ENCODE measurements around the gene CASKIN2. TPM values are rescaled to one million over a fixed set of nuclear protein-coding genes. Genes with fewer than 3 reads are reported as not detected.
"Not testable (repeated sequence)": the region's sequence is repeated elsewhere in the genome, so short reads cannot be mapped to it uniquely, and the experiment has no call there.

Gene CASKIN2
- polyA plus RNA-seq, 3 donors = 6.6 to 42.1 (median 39.6) TPM

DNA sequence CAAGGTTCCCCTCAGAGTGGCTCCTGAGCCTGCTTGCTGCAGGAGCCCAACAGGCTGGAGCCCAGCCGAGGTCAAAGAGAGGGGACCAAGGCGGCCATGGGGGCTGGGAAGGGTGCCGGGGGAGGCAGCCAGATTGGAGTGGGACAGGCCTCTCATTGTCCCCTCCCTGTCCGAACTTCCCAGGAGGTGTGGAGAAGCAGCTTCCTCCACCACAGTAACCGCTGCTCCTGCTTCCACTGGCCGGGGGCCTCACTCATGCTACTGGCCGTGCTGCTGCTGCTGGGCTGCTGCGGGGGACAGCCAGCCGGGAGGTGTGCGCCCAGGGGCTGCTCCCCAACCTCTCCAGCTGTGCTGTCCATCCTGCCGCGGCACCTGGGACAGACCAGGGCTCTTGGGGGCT is 29.6 kb downstream of the CASKIN2 start:
- WGBS, 3 donors = 83 to 88% (median 84%) methylated on average over 10 to 12 of the region's 12 CpGs
- H3K27ac ChIP-seq (ENCODE audit: low read depth, low read length) = no peak overlapping the region

DNA sequence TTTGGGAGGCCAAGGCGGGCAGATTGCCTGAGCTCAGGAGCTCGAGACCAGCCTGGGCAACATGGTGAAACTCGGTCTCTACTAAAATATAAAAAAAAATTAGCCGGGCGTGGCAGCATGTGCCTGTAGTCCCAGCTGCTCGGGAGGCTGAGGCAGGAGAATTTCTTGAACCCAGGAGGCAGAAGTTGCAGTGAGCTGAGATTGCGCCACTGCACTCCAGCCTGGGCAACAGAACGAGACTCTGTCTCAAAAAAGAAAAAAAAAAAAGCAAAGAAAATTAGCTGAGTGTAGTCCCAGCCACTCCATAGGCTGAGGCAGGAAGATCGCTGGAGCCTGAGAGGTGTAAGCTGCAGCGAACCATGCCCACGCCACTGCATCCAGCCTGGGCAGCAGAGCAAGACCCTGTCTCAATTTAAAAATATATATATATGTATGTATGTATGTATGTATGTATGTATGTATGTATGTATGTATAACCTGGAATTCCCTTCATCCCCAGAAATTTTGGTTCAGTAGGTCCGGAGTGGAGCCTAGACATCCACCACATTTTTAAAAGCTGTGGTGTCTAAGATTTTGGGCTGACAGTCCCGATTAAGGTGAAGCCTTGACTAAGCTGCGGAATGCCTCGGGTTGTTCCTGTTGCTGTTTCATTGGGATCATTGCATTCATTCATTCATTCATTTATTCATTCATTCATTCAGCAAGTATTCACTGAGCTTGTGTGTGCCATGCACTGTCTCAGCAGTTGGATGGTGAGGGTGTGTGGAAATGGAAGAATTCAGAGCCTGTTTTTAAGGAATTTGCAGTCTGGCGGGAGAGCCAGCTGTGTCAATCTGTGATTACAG is 33.0 kb downstream of the CASKIN2 start:
- H3K27ac ChIP-seq (ENCODE audit: low read depth, low read length) = no peak overlapping the region
- whole genome bisulfite sequencing, 3 donors = 82 to 88% (median 86%) methylated on average over 16 of the region's 16 CpGs

- H3K27ac ChIP-seq (ENCODE audit: low read depth, low read length) = no peak overlapping the region
- WGBS, 3 donors = 82 to 90% (median 83%) methylated on average over 13 of the region's 13 CpGs
These were observed 33.9 kb downstream of the CASKIN2 start for GRCh38 chr17:75481194-75482068.

- WGBS, 3 donors = 95 to 98% (median 96%) methylated on average over 6 of the region's 6 CpGs
- no peak overlapping the region for H3K27ac ChIP-seq (ENCODE audit: low read depth, low read length)
These were observed 35.1 kb downstream of the CASKIN2 start for GRCh38 chr17:75480281-75480680.

DNA sequence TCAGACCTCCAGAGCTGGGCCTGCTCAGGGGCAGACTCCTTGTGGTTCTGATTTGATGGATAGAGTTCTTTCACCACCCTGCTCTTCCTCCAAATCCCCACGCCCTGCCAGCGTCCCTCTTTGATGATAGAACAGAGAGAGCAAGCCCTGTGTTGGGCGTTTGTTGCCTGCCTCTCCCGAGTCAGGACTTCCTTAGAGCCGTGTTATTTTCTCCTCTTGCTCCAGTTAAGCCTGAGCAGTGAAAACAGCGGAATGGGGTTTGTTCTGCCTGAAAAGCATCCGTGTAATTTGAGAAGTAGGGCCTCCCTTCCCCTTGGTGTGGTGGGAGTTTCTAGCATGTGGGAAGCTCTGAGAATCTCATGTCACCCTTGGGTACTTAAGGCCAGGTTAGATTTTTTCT is 36.8 kb downstream of the CASKIN2 start:
- H3K27ac ChIP-seq (ENCODE audit: low read depth, low read length) = no peak overlapping the region

DNA sequence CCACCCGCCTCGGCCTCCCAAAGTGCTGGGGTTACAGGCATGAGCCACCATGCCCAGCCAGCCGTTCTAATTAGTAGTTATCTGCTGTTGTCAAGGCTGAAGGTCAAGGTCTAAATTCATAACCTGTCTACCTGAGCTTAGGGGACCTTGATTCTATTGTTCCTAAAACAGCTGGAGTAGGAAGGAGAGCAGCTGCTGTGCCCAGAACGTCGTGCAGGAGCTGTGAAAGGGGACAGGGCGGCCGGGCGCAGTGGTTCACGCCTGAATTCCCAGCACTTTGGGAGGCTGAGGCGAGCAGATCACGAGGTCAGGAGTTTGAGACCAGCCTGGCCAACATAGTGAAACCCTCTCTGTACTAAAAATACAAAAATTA is 37.9 kb downstream of the CASKIN2 start:
- 76 to 86% (median 82%) methylated on average over 11 of the region's 11 CpGs for WGBS, 3 donors
- not testable (repeated sequence) for H3K27ac ChIP-seq (ENCODE audit: low read depth, low read length)

More for the DNA sequence above, 36.8 kb downstream of the CASKIN2 start:
- 66 to 85% (median 71%) methylated on average over 7 of the region's 7 CpGs for WGBS, 3 donors

DNA sequence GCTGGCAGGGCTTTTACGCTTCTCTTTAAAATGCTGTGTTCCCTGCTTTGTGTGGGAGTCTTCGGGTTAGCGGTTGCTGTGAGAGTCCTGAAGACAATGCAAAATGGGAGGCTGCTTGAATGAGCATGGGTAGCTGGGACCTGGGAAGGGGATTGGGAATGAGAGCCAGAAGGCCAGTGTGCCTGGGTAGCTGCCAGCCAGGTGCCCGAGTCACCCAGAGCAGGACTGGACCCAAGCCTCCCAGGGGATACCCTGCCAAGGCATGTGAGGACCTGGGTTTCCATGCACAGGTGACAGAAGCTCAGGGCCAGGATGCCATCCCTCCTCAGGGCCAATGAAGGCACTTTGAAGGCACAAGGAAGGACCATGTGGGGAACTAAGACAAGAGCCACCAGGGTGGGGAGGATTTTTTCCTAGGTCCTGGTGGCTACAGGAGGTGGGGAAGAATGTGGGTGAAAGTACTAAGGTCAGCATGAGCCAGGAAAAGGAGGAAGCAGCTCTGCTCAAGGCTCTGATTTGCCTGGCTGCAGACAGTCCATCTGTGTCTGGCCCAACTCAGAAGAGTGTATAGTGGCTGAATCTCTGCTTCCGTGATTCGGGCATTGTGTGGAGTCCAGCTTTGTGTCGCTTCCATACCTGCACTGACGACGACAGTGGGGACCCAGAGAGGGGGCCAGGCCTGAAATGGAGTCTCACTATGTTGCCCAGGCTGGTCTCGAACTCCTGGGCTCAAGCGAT is 38.4 kb downstream of the CASKIN2 start:
- WGBS, 3 donors = 53 to 71% (median 68%) methylated on average over 11 of the region's 11 CpGs
- H3K27ac ChIP-seq (ENCODE audit: low read depth, low read length) = no peak overlapping the region

- WGBS, 3 donors = 26 to 67% (median 44%) methylated on average over 8 of the region's 8 CpGs
These were observed 39.1 kb downstream of the CASKIN2 start for GRCh38 chr17:75476271-75476671.

DNA sequence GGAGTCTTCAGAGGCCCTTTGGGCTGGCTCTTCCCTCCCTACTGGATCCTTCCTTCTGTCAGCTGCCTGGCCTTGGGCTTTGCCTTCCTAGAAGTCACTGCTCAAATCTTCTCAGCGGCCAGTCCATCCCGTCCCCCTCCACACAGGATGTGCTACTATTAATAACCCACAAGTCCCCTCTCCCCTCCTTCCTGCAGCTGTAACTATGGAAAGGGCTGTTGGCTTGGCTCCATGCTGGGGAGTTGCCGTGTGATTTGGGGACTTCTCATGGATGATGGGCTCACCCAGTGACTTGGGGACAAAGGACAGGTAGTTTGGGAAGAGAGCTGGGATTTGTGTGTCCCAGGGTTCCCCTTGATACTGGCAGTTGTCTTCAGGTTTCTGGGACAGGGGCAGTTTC is 39.5 kb downstream of the CASKIN2 start:
- no peak overlapping the region for H3K27ac ChIP-seq (ENCODE audit: low read depth, low read length)
- 35 to 71% (median 36%) methylated on average over 3 of the region's 3 CpGs for WGBS, 3 donors

More at GRCh38 chr17:75476271-75476671, 39.1 kb downstream of the CASKIN2 start:
- no peak overlapping the region for H3K27ac ChIP-seq (ENCODE audit: low read depth, low read length)

DNA sequence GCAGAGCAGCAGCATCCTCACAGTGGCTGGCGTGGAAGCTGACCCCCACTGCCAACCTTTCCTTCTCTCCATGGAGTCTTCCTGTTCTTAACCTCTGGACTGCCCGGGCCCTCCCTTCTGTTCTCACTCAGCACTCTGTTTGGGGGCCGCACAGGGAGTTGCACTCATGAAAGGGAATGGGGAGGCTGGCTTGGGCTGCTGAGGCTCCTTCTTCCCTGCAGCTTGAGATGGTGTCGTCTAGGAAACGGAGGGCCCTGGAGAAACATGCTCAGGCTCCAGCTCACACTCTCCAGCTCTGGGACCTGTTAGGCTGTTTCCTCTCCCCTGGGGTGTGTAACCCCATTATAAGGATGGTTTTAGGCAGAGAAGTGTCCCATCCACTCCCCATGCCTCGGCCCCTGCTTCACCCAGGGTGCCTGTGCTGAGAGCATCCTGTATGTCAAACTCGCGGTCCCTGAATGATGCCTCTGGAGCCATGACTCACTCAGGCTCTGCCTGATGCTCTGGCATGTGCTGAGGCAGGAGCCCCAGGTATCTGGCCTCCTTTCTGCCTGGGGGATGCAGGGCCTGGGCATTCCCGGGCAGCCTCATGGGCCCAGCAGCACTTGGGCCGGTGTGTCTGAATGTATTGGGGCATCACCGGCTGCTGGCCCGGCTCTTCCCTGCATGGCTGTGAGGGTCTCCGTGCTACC is 40.0 kb downstream of the CASKIN2 start:
- no peak overlapping the region for H3K27ac ChIP-seq (ENCODE audit: low read depth, low read length)
- WGBS, 3 donors = 55 to 74% (median 62%) methylated on average over 13 of the region's 13 CpGs

DNA sequence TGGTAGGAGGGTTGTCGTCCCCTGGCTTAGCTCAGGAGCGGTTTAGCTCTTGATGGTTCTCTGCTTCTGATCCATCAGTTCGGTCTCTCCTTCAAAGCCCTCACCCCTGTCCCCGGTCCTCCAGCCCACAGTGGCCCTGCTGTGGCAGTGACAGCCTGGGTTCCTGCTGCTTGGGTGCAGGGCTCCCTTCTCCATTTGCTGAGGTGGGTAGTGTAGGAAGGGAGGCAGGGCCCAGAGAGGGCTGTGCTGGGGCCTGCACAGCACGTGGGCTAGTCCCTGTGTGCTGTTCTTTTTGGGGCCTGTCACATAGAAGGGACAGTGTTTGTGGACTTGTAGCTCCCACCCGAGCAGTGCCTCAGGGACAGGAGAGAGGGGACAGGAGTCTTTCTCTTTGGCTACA is 40.6 kb downstream of the CASKIN2 start:
- 82 to 89% (median 87%) methylated on average over 6 of the region's 6 CpGs for WGBS, 3 donors
- H3K27ac ChIP-seq (ENCODE audit: low read depth, low read length) = no peak overlapping the region

- 85 to 89% (median 86%) methylated on average over 2 of the region's 2 CpGs for WGBS, 3 donors
- H3K27ac ChIP-seq (ENCODE audit: low read depth, low read length) = no peak overlapping the region
These were observed 42.1 kb downstream of the CASKIN2 start for GRCh38 chr17:75473246-75473645.

DNA sequence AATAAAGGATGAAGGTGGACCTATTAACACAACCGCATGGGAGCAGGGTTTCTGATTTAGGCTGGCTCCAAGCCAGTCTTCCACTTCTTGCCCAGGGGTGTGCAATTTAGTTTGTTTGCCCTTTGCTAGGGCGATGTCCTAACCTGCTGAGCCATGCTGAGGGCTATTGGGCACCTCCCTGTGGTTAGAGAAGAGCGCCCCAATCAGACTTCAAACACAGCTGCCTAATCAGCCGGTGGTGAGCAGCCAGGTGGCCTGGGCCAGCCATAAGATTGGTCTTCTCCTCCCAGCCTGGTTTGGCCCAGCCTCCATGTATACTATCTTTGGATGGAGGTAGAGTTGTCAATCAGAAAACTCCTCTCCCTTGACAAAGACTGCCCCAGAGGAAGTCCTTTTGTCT is 43.2 kb downstream of the CASKIN2 start:
- WGBS, 3 donors = 67 to 79% (median 69%) methylated on average over 4 of the region's 4 CpGs
- no peak overlapping the region for H3K27ac ChIP-seq (ENCODE audit: low read depth, low read length)

DNA sequence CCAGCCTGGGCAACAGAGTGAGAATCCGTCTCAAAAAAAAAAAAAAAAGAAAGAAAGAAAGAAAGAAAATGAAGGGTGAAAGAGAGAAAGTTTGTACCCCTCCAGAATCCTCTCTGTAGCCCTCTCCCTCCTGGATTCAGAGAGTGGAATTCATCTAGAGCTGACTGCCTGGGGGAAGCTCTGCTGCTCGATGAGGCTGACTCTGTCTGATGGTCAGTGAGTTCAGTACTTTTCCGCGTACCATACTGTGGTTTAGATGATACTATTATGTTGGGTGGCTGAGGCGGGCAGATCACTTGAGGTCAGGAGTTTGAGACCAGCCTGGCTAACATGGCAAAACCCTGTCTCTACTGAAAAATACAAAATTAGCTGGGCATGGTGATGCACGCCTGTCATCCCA is 44.1 kb downstream of the CASKIN2 start:
- 90 to 96% (median 93%) methylated on average over 6 of the region's 6 CpGs for WGBS, 3 donors
- H3K27ac ChIP-seq (ENCODE audit: low read depth, low read length) = no peak overlapping the region

- H3K27ac ChIP-seq (ENCODE audit: low read depth, low read length) = no peak overlapping the region
- WGBS, 3 donors = 85 to 91% (median 88%) methylated on average over 13 of the region's 13 CpGs
These were observed 46.5 kb downstream of the CASKIN2 start for GRCh38 chr17:75468779-75469373.

DNA sequence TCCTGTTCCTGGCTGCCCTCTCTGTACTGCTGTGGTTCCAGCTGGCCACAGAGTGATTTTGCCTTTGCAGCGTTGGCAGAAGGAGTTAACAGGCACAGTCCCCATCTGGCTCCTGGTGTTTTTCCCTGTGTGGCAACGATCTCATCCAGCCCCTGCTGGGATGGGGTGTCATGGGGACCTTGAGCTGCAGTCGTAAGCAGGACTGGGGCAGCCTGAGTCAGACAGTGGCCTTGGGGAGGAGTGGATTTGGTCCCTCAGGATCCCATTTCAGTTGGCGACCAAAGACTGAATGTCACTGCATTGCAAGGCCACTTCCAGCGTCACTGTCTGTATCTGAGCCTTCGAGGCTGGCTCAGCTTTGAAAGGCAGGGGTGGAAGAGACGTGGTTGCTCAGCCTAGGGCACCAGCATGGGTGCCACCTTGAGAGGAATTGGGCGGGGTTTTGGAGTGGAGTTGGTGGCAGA is 47.0 kb downstream of the CASKIN2 start:
- no peak overlapping the region for H3K27ac ChIP-seq (ENCODE audit: low read depth, low read length)
- 63 to 78% (median 66%) methylated on average over 8 of the region's 8 CpGs for WGBS, 3 donors

GRCh38 chr17:75465039-75465438 is 50.3 kb downstream of the CASKIN2 start:
- 92 to 96% (median 94%) methylated on average over 6 of the region's 6 CpGs for WGBS, 3 donors
- H3K27ac ChIP-seq (ENCODE audit: low read depth, low read length) = no peak overlapping the region

- H3K27ac ChIP-seq (ENCODE audit: low read depth, low read length) = no peak overlapping the region
- WGBS, 3 donors = 82 to 97% (median 94%) methylated on average over 2 of the region's 2 CpGs
These were observed 51.7 kb downstream of the CASKIN2 start for GRCh38 chr17:75463603-75464002.
